Stimulated activated CD8-positive, alpha-beta memory T cell treated with anti-CD3 and anti-CD28 coated beads, Interleukin-4, amount 100 ng/mL, for 48 hours (primary cell): ENCODE data around the gene CDK9.
"Not testable (repeated sequence)": the region's sequence is repeated elsewhere in the genome, so short reads cannot be mapped to it uniquely, and the experiment has no call there.

Experiments used
- DNase-seq: peaks from one replicate; pipeline ENCODE4 v3.0.0-alpha.2; 2020

The CDK9 gene

DNA sequence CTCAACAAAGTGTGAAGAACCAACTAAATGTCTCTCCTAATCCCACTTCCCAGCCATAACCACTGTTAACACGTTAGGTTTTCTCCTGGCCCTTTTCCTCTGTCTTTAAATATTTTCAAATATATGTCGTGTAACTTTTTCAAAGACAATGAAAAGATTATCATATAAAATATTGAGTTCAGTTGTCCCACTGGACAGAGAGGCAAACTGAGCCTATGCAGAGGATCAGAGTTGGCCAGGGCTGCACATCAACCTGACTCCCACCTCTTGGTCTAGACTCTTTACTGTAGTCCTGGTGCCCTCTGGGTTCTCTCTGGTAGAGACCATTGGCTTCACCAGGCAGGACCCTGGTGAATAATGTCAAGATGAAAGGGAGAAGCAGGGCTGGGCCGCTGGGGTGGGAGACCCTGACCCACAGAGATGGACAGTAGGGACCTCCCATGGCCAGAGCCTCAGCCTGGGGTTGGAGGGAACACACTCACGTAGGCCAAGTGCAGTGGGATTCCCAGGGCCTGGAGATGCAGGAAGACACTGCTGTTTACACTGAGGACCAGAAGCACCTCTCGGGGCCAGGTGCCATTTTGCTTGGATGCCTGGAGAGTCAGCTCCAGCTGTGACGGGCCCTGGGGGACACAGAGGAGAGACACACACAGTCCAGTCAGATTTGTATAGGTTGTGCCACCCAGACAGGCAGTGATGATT is 43.5 kb downstream of the CDK9 start:
- DNase-seq: no peak

GRCh38 chr9:127832248-127832647 is 46.4 kb downstream of the CDK9 start:
- DNase-seq: no peak

GRCh38 chr9:127833555-127833954 is 47.7 kb downstream of the CDK9 start:
- no peak for DNase-seq

DNA sequence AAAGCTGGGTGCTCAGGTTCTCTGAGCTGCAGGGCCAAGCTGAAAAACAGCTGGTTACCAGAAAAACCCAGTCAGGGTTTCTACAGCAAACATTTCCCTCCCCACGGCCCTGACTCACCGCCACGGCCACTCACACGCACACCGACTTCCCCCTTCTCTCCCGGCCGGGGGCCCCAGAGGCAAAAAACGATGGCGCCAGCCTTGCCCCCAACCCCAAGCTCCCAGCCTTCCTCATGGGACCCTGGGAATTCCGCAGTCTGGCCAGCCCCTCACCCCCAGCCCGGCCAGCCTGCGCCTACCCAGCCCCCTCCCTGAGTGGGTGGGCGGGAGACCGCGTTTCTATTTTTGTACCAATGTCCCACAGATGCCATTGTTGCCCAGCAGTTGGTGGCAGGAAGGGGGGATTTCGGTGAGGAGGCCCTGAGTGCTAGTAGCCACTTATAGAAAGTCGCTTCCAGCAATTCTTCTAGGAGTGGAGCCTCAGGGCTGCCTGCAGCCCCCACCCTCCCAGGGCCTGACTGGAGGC is 50.2 kb downstream of the CDK9 start:
- peak; percentile 66 for DNase-seq

DNA sequence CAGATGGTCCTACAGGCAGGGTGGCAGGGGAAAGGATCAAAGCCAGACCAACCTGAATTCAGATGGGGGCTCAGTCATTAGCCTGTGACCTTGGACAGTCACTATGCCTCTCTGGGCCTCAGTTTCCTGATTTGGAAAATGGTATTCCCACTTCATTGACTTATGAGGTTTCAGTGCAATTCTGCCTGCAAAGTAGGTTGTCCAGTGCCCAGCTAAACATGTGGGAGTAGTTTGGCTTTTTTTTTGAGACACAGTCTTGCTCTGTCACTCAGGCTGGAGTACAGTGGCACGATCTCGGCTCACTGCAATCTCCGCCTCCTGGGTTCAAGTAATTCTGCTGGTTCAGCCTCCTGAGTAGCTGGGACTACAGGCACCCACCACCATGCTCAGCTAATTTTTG is 50.7 kb downstream of the CDK9 start:
- DNase-seq: not testable (repeated sequence)

DNA sequence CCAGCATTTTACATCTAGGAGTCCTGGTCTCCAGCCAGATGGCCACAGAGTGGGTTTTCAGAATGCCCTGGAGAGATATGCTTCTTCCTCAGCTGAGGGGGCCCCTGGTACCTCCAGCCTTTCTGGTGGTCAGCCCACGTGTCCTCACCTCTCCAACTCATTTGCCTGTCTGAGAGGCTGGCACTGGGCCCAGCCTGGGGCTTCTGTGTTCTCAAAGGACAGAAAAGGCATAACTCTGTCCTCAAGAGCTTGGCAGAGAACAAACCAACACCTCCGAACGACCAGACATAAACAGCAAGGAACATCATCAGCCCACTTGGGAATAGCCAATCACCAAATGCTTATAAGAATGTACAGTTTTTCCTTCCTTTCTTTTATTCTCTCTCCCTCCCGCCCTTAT is 51.5 kb downstream of the CDK9 start:
- no peak for DNase-seq

DNA sequence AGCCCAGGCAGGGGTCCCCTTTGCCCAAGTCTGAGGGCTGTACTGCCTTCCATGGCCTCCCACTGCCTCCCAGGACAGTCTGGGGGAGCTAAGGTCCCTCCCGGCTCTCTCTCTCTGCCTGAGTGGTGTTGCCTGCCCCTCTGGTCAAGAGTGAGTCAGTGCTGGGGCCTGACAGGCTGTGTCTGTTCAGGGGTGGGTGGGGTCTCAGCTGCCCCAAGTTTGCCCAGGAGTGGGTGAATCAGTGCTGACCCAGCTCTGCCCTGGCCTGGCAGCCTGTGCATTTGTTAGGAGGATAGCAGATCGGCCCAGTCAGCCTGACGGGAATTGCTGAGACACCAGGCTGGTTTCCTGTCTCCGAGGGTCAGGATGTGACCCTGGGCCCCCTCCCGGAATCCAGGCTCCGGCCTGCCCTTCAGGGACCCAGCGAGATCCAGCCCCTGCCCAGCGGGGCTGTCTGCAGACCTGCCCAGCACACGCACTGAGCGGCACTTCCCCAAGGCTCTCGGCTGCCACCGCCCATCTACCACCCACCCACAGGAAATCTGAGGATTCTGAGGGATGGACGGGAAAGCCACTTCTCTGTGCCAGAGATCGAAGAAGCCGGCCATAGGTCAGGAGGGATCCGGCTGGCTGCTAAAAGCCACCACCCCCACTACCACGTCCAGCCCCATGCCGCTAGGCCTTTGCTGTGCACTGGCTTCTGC is 52.7 kb downstream of the CDK9 start:
- DNase-seq: no peak
